GM10248 (cell line): Measurements from ENCODE around the gene FASTKD1.

Experiments used
- CTCF ChIA-PET: fragments of 300-600 bp; sonication (Branson Sonifier 250); formaldehyde crosslinking; extraction: SDS; loops from one replicate; lab custom pipeline; 2021; ENCODE audit warnings: antibody characterized with exemption; lab: Yijun Ruan, JAX
- POLR2A ChIA-PET: fragments of 350-650 bp; sonication (Branson Sonifier 250); formaldehyde crosslinking; extraction: SDS; loops from one replicate; lab custom pipeline; 2020; ENCODE audit warnings: antibody characterized with exemption; lab: Yijun Ruan, JAX
- DNase-seq: peaks from one replicate; pipeline ENCODE4 v3.0.0; 2012; ENCODE audit errors: extremely low spot score
- CTCF ChIP-seq: IDR thresholded peaks from 2 replicates; pipeline ENCODE4 v1.5.1; 2012; ENCODE audit warnings: mild to moderate bottlenecking, low read depth; ENCODE audit errors: extremely low read depth, missing control alignments, control extremely low read depth

FASTKD1 gene

GRCh38 chr2:169513926-169514325 is 59.7 kb downstream of the FASTKD1 start:
- ChIA-PET POLR2A (no interaction called here), CTCF (interaction anchor here (1.5 kb wide), 1 partner anchor 13 kb away, joined by 4 read pairs; no protein-coding TSS in a partner anchor)

GRCh38 chr2:169513094-169513493 is 60.6 kb downstream of the FASTKD1 start:
- CTCF ChIA-PET = interaction anchor here (1.5 kb wide), 1 partner anchor 12 kb away, joined by 4 read pairs; no protein-coding TSS in a partner anchor
- TF ChIP-seq CTCF = no peak
- POLR2A ChIA-PET = no interaction called here
- DNase-seq = no peak

More at GRCh38 chr2:169513926-169514325, 59.7 kb downstream of the FASTKD1 start:
- no peak for TF ChIP-seq CTCF
- DNase-seq = no peak

- no peak for TF ChIP-seq CTCF
- CTCF ChIA-PET = interaction anchor here (1.5 kb wide), 1 partner anchor 11 kb away, joined by 4 read pairs; no protein-coding TSS in a partner anchor
- DNase-seq = no peak
- POLR2A ChIA-PET = no interaction called here
Measured at GRCh38 chr2:169512525-169512924, 61.1 kb downstream of the FASTKD1 start.

GRCh38 chr2:169511818-169512217 is 61.8 kb downstream of the FASTKD1 start:
- TF ChIP-seq CTCF = no peak
- CTCF ChIA-PET = no interaction called here
- no peak for DNase-seq
- POLR2A ChIA-PET = no interaction called here

- TF ChIP-seq CTCF = no peak
- CTCF ChIA-PET = no interaction called here
- no peak for DNase-seq
- POLR2A ChIA-PET = no interaction called here
Measured at GRCh38 chr2:169510496-169510895, 63.2 kb downstream of the FASTKD1 start.

GRCh38 chr2:169509955-169510354 is 63.7 kb downstream of the FASTKD1 start:
- TF ChIP-seq CTCF = no peak
- DNase-seq = no peak
- ChIA-PET POLR2A (no interaction called here), CTCF (interaction anchor here (0.9 to 1.2 kb wide), 2 partner anchors 21 to 31 kb away, joined by 3 read pairs; no protein-coding TSS in a partner anchor)
